Body of pancreas (tissue), 4 donors: Measurements from ENCODE around the gene RHBDD2.

Experiments
- POLR2A ChIP-seq, 3 donors: fragments of 450-650 bp; IDR thresholded peaks; one replicate each; pipeline ENCODE4 v1.6.1; 2016; ENCODE audit warnings: antibody characterized with exemption in 3 of 3, mild to moderate bottlenecking in 2 of 3
- TF ChIP-seq, protein P1 (sequence below), 7 experiments: fragments of 450-650 bp in 4 of 7; fragments of 200-600 bp in 3 of 7; sonication (generic) in 3 of 7; IDR thresholded peaks; one replicate each; pipeline ENCODE4 v1.5.1; 2016 to 2019; ENCODE audit warnings: antibody characterized with exemption in 7 of 7

DNA sequence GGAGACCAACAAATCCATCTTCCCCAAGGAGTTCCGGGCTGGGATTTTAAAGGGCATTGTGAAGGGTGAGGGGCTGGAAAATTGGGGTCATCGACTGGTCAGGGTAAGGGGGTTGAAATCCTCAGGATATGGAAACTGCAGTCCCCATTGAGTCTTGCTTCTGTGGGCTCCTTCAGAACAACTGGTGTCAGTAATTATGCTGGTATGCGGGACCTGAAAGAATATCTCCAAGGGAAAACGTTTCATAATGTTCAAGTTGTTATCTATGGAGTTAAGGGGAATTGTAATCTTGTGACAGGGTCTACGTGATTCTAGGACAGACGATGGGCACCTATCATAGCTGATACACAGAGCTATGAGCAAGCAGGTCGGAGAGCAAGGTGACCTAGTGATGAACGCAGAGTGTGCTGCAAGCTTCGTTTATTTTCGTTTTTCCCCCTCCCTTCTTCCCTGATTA lies 494 bp upstream of the RHBDD2 start:
- TF ChIP-seq, protein P1, sequence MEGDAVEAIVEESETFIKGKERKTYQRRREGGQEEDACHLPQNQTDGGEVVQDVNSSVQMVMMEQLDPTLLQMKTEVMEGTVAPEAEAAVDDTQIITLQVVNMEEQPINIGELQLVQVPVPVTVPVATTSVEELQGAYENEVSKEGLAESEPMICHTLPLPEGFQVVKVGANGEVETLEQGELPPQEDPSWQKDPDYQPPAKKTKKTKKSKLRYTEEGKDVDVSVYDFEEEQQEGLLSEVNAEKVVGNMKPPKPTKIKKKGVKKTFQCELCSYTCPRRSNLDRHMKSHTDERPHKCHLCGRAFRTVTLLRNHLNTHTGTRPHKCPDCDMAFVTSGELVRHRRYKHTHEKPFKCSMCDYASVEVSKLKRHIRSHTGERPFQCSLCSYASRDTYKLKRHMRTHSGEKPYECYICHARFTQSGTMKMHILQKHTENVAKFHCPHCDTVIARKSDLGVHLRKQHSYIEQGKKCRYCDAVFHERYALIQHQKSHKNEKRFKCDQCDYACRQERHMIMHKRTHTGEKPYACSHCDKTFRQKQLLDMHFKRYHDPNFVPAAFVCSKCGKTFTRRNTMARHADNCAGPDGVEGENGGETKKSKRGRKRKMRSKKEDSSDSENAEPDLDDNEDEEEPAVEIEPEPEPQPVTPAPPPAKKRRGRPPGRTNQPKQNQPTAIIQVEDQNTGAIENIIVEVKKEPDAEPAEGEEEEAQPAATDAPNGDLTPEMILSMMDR (IDR thresholded peaks at IDR 0.05) = no peak
- TF ChIP-seq POLR2A (IDR thresholded peaks at IDR 0.05) = no peak
